ENCODE data around the gene ACSL3.

Gene ACSL3

DNA sequence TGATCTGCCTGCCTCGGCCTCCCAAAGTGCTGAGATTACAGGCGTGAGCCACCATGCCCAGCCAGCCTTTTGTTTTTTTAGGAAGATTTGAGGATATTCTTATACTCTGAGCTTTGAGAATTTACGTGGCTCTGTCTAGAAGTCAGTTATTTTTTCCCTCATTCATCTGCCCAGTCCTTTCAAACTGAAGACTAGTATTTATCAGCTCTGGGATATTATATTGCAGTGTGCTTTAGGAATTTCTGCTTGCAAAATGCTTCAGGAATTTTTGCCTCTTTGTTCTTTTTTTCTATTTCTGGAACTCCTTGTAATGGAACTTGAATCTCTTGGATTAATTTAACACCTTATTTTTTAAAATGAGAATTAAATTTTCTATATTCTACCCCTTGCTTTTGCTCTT lies 22.6 kb downstream of the ACSL3 start:
- DNase-seq = no peak

DNA sequence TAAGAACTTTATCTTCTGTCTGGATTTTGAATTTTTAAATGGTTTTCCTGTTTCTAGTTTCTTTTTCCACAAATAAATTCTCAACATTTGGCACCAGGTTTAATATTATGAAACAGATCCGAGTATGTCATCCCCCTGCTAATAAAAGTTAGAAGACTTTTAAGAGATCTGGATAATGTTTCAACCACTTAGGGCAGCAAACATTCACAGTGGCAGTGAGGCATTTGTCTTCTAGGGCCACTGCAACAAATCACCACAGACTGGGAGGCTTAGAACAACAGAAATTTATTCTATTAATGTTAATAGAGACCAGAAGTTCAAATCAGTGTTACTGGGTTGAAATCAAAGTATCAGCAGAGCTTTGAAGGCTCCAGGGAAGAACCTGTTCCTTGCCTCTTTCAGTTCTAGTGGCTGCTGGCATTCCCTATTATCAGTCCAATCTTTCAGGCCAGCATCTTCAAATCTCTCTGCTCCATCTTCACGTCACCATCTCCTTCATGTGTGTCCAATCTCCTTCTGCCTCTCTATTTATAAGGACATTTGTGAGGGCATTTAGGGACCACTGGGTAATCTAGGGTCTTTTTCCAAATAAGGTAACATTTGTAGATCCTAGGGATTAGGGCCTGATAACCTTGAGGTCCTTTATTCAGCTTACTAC lies 23.4 kb downstream of the ACSL3 start:
- DNase-seq = no peak

DNA sequence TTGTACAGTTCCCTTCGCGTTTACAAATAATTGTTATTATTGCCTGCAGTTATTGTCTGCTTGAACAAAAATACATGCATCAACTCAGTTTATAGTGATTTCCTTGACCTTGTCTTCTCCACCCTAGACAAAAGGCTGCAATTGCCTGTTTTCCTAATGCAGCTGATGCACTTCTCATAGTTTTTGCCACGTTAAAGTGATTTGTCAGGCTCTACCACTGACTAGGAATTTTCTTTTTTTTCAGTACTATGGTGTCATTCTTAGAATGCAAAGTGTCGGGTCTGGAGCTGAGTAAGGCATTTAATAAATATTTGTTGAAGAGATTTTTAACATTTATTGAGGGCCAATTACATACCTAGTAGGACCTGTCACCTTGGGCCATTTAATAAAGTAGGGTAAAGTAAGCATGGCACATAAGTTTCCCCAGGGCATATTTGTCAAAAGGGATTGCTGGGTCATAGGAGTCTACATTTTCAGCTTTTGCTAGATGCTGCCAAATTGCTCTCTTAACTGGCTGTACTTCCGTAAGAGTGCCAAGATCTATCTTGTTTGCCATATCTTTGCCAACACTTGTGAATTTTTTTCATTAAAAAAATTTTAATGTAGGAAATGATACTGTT lies 24.1 kb downstream of the ACSL3 start:
- no peak for DNase-seq

DNA sequence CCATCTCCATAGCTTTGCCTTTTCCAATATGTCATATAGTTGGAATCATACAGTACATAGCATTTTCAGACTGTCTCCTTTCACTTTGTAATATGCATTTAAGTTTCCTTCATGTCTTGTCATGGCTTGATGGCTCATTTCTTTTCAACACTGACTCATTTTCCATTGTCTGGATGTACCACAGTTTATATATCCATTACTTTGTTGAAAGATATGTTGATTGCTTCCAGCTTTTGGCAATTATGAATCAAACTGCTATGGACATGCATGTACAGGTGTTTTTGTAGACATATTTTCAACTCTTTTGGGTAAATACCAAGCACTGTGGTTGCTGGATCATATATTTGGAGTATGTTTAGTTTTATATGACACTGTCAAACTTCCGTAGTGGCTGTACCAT lies 26.3 kb downstream of the ACSL3 start:
- DNase-seq = no peak

DNA sequence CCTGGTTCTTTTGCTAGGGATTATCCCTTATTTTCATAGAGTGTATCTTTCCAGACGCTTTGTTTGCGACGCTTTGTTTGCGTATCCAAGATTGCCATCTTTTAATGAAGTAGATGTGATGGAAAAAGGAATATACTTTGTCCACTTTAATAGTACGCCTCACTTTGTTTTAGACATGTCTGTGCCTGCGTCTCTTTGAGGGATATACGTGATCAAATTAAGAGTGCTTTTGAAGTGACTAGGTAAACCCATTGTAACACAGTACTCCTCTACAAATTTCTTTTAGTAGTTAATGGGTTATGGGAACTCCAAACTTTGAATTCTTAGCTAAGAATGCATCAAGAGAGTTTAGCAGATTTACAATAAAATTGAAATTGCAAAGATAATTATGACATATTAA lies 27.9 kb downstream of the ACSL3 start:
- DNase-seq = no peak

DNA sequence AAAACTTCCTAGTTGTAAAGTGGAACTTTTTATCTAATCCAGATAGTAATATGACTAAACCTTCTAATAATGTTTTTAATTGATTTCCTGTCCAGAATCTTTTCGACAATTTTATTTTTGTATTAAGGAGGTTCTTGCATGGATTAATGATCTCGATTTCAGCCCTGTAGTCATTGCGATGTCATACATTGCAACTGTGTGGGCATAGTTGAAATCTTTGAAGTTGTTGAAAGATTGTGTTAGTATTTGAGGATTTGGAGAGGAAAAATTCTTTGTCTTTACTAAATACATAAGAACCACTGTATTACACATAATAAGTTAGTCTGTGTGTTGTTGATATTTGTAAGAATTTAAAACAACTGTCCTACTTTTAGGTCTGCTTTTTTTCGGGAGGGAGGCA lies 31.1 kb downstream of the ACSL3 start:
- DNase-seq = no peak

DNA sequence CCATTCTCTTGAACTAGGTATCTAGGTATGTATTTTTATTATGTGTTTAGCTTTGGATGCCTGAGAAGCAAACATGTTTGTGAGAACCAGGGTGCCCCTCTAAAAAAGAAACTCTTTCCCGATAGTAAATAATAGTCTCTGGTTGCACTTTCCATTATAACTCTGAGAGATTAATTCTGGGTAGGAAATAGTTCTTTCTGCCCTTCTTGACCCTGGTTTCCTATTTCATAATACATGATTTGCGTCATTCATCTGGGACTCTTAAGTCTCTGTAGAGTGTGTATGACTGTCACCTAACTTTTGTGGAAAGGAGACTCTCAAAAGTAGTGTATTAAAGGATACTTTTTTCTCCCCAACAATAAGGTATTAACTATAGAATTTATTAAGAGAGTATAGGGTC lies 31.5 kb downstream of the ACSL3 start:
- no peak for DNase-seq

DNA sequence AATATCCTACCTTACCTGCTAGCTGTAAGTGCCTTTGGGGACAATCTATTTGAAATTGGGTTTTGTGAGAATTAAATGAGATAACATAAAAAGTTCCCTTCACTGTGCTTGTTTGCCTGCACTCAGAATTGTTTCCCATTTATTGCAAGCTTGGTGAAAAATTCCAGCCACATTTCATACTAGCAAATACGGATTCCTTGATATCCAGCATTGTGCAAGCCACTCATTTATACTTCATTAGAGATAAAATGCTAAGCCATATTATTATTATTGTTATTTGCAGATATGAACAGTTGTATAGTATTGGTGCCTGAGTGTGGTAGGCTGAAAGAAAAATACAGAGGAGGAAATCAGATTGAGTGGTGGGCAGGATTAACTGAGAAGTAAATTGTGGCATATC lies 31.9 kb downstream of the ACSL3 start:
- DNase-seq = no peak

DNA sequence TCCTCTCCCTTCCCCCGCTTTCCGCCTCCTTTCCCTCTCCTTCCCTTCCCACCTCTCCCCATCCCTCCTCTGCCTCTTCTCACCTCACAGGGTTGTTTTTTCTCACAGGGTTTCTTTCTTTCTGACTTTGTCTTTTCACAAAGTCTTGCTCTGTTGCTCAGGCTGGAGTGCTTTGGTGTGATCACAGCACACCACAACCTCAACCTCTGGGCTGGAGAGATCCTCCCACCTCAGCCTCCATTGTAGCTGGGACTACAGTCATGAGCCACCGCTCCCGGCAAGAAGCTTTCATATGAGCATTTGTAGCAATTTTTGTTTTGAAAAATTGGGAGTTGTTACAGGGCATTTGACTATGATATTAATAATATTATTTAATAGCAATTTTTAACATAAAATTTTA lies 32.9 kb downstream of the ACSL3 start:
- DNase-seq = no peak

DNA sequence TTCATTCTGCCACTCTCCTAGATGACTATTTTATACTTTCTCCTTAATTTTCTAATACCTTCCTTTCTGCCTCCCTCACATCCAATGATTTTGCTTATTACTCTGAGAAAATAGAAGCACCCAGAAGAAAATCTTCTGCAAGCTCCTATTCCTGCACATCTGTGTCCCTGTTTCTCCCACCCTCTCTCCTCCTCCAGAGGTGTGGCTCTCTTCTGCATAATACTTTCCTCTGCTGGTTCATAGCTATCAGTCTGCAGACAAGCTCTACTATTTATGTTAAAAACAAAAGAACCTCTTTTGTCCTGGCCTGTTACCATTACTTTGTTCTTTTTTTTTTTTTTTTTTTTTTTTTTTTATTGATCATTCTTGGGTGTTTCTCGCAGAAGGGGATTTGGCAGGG lies 34.3 kb downstream of the ACSL3 start:
- no peak for DNase-seq

DNA sequence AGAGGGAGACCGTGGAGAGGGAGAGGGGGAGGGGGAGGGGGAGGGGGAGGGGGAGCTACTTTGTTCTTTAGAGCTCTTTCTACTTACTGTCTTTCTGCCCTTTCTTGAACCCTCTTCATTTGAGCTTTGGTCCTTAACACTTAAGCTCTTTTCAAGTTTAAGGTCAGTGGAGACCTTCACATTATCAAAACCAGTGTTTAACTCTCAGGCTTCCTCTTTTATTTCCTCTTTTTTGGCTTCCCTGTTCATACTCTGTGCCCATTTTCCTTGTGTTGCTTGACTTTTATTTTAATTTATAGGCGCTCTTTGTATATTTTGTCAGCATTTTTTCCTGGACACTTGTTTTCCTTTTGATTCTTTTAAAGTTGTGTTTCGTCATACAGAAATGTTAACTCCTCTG lies 37.1 kb downstream of the ACSL3 start:
- no peak for DNase-seq

DNA sequence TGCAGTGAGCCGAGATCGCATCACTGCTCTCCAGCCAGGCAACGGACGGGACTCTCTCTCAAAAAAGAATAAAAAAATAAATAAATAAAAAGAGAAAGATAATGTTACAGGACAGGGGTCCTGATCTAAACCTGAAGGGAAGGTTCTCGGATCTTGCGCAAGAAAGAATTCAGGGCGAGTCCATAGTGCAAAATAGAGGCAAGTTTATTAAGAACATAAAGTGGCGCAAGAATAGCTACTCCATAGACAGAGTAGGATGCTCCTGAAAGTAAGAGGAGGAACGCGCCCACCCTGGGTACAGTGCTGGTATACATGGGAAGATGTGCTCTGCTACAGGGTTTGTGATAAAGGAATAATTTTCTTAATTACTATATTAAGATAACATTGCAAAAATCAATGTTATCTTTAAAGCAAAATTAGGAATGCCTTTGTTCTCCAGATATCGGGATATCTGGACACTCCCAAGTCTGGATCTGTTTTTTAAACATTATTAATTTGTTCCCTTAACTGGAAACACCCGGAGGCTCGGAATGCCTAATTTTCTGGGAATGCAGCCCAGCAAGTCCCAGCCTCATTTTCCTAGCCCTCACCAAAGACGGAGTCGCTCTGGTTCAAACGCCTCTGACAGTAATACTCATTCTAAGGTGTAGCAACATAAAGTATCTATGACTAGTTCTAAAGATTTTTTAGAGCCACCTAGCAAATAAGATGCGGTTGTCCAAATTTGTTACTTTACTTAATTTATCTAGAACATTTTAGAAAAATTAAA lies 38.8 kb downstream of the ACSL3 start:
- DNase-seq = no peak

DNA sequence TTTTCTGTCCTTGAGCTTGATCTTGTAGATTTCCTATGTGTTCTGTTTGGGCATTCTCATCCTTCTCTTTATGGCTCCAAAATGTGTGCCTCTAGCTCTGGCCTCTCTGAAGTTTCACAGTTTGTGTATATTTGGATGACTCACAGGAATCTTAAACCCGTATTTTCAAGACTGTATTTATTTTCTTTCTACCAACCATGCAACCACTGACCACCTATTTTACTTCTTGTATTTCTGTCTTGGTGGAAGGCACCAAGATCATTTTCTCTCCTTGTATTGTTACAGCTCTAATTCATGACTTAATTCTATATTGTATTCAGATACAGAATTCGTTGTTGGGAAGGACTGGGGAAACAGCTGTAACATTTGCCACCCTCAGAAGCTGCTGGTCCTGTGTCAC lies 39.5 kb downstream of the ACSL3 start:
- DNase-seq = no peak

DNA sequence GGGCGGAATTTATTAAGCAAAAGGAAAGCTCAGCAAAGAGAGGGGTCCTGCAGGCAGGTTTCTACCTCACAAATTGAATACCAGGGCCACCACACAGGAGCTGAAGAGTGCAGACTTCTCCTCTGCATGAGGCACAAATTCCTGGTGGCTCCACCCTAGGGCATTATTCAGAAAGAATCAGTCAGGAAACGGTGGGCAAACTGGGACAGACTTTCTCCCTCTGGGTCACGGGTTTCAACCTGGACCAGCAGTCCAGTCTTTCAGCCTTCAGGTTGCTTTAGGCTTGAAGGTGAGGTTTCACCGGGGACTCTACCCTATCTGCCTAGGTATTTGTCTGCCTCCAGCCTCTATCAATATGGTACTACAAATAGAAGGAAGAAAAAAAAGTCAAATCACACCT lies 41.8 kb downstream of the ACSL3 start:
- no peak for DNase-seq

DNA sequence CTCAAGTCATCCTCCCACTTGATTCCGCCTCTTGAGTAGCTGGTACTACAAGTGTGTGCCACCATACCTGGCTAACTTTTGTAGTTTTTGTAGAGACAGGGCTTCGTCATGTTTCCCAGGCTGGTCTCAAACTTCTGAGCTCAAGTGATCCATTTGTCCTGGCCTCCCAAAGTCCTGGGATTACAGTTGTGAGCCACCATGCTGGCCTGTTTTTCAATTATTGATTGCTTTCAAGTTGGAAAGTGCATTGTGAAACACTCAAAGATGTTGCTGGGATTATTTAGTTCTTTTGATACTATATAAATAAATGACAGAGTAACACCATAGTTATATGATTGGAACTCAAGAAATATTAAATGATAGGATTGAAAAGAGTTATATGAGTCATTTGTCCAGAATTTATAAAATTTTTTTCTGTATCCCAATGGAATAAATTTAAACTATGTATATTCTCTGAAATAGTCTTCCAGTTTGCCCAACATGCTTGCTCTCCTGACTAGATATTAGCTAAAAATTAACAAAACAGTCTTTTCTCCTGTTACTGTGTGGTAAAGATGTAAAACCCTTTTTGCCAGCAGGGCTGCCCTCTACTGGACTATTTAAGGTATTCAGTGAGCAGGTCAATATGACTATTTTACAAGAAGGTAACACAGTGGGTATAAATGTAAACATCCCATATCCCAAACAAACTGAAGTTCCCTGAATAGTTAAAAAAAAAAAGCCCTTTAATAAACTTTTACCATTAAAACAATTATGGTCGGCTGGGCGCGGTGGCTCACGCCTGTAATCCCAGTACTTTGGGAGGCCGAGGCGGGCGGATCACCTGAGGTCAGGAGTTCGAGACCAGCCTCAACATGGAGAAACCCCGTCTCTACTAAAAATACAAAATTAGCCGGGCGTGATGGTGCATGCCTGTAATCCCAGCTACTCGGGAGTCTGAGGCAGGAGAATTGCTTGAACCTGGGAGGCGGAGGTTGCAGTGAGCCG lies 42.7 kb downstream of the ACSL3 start:
- DNase-seq = peak; percentile 35 to 45

DNA sequence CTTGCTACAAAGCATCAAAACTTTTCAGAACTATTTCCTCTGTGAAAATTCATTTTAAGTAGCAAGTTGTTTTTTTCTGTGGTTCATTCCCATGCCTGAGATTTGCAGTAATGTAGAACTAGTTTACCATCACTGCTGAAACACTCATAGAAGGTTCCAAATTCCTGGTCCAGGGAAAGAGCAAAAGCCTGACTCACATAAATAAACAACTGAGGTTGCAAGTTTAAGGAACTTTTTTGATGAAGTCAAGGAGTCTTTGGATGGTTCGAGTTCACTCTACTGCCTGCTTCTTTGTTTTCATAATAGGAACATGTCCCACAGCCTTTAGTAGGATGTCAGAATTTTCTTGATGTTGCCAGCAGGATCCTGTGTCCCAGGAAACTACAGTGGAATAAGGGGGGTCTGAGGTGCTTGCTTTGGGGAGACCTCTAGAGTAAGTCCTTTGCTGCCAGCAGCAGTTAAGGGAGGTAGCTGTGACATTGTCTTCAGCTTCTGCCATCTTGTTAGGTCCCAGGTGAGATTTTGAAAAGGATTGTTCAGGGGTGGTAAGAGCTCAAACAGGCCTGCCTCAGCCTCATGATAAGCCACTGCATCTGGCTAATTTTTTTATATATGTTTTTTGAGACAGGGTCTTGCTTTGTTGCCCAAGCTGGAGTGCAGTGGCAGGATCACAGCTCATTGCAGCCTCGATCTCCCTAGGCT lies 43.9 kb downstream of the ACSL3 start:
- DNase-seq = no peak

DNA sequence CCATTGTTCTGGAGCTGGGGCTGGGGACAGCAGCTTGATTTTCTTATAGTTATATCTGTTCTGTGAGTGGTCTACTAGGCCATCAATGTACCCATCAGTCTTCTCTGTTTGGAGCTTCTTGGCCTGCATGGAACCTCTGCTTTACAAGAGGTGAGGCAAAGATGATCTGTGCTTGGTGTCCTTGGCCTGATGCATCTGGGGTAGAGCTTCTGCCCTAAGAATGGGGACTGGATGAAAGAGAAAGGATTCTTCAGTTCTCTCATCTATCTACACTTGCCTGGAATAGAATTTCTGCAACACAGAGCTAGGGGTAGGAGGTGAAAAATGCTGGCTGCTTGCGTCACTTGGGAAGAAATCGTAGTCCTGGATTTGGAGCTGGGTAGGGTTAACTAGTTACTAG lies 46.2 kb downstream of the ACSL3 start:
- DNase-seq = no peak

DNA sequence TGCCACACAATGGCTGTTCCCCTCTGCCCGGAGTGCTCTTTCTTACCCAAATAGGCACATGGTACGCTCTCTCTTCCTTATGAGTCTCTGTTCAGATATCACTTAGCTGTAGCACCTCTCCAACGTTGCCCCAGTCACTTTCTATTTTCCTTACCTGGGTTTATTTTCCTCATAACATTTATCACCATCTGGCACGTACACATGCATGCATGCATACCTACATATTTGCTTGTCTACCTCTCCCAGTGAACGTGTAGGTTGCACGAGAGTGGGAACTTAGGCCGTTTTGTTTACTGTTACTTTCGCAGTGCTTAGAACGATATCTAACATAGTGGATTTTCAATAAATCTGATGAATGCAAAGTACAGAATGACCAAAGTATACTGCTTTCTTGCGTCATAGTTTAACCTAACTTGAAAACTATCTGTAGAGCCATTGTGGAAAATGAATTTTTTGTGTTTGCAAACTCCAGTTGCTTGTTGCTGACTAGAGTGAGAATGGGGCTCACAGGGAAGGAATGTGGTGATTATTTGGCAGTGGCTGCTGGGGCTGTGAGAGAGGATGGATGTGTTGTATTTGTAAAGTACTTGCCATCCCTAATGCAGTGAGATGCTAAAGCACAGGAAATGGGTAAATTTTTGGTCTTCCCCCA lies 47.1 kb downstream of the ACSL3 start:
- no peak for DNase-seq

DNA sequence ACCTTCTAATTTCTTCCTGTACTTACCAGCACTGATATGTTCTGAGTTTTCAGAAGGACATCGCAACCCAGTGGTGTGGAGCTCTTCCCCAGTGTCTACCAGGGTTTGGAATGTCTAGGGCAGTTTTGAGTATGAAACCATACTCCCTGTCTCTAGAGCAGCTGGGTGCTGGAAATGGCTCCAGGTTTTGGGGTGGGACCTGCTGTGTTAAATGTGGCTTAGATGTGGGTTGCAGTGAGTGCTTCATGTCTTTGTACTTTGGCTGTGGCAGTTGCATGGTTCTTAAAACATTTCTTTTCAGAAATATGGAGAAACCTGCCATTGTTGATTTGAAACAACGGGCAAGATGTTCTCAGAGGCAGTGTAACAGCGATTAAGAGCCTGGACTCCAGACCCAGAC lies 48.5 kb downstream of the ACSL3 start:
- no peak for DNase-seq

DNA sequence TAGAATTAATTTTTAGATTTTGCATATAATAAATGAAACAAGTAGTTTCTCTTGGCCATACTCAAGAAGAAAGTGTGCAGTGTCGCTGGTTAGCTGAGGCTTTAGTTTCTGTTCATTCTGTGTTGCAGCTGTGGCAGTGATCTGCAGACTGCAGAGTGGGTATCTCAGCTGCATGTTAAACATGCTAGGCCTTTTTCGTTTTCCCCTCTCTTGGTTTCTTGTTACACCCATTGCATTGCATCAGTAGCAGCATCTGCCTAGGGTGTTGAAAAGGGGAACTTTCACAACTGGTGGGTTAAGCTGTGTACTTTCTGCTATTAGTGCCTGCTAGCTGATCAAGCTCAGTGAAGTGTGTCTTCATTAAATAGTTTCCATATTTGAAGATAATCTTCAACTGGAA lies 51.3 kb downstream of the ACSL3 start:
- no peak for DNase-seq

DNA sequence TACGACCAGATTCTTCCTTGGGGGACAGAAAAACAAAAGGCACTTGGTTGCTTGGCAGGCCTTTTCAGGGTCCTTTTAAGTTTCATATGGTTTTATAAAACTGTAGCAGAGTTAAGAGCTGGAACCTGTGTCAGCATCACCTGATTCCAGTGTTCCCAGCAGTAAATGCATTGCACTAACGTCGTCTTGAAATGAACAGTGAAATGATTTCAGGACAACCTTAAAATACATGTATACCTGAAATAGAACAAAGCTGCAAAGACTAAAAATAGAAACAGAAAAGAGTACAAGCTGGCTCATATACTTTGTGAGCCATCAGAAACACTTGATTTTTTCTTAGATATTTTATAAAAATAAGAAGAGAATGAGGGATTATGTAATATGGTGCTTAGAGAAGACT lies 51.9 kb downstream of the ACSL3 start:
- DNase-seq = no peak
